ENCODE data around the gene TBC1D8. TPM values are rescaled to one million over a fixed set of nuclear protein-coding genes. Genes with fewer than 3 reads are reported as not detected.

Gene TBC1D8
- total and polyA plus RNA-seq, 9 of the 15 experiments (the other 6 are each of a cell fraction or from before 2014, with no cell fraction given) = 0.36 to 1.3 (median 0.82) TPM

DNA sequence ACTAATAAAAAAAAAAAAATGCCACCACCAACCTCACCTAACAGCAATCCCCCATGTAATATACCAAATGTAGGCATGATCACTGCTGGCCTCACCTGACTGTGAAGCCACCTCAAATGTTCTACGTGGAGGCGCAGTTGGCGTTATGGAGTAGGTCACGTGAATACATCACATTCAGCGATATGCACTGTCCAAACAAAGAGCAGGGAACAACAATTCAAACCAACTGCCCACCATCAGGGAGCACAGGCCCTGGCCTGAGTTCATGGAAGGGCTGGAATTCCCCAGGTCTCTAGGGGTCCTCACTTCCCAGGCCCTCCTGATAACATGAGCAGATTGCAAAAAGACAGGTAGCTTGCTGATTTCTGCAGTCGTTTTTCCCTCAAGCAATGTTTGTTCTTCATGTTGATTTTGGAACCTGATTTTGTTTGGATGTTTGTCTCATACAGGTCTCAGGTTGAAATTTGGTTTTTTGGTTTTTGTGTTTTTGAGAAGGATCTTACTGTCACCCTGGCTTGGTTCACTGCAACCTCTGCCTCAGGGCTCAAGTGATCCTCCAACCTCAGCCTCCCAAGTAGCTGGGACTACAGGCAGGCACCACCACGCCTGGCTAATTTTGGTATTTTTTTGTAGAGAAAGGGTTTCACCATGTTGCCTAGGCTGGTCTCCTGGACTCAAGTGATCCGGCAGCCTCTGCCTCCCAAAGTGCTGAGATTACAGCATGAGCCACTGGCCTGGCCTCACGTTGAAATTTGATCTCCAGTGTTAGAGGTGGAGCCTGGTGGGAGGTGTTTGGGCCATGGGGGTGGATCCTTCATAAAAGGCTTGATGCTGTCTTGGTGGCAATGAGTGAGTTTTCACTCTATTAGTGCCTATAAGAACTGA lies 15.5 kb downstream of the TBC1D8 start:
- 5% methylated on average over 9 of the region's 9 CpGs for WGBS (ENCODE audit: insufficient coverage, low coverage, missing lambda C conversion rate)
- FAIRE-seq (peak; percentile 40), DNase-seq (ENCODE audit: extremely low read depth in 1 of 4, low spot score in 3 of 4) (no peak), ATAC-seq (peak; percentile 65)
- POLR2A ChIA-PET = interaction anchor here (0.6 to 1.0 kb wide), 2 partner anchors 12 to 15 kb away, joined by 3 read pairs; no protein-coding TSS in a partner anchor
- intact Hi-C loops (cut with micrococcal nuclease) (no loop called here), in situ Hi-C loops (cut with MboI) (no loop called here)
- no peak overlapping the region for H2AFZ ChIP-seq (ENCODE audit: low read depth, low read length)
- peaks cover 7 to 30% of the 10 kb centered on the region in 2 experiments for H3K27me3 ChIP-seq (ENCODE audit: control insufficient read depth in 2 of 2, insufficient read depth in 2 of 2, low read length in 2 of 2)
- H3K9me3 ChIP-seq (replicated peaks; ENCODE audit: control insufficient read depth, insufficient read depth, low read depth, low read length) = no peaks in the 10 kb centered on the region
- H3K27ac ChIP-seq (ENCODE audit: extremely low read depth, low read depth, low read length) = no peak overlapping the region
- H3K9ac ChIP-seq (ENCODE audit: insufficient read depth in 1 of 2, low read depth in 2 of 2, low read length in 2 of 2) = no peak overlapping the region
- H3K4me1 ChIP-seq (replicated peaks in 1 of 2; ENCODE audit: control insufficient read depth in 2 of 2, insufficient read depth in 2 of 2, low read length in 2 of 2) = no peaks in the 10 kb centered on the region
- BruUV-seq (replicated peaks) = no TSS peak
- no peaks in the 10 kb centered on the region for H3K9me1 ChIP-seq (ENCODE audit: control insufficient read depth, insufficient read depth, low read length)
- CTCF ChIA-PET (ENCODE audit: low intra/inter-chr PET ratio) = no interaction called here
- no peak overlapping the region for H3K4me2 ChIP-seq (ENCODE audit: insufficient read depth, low read length)
- H4K20me1 ChIP-seq (replicated peaks; ENCODE audit: control insufficient read depth, insufficient read depth, low read length) = no peaks in the 10 kb centered on the region
- no peak overlapping the region for H3K4me3 ChIP-seq
- no peaks in the 10 kb centered on the region for H3K36me3 ChIP-seq (ENCODE audit: control insufficient read depth, insufficient read depth, low read length)
- no peaks in the 10 kb centered on the region for H3K79me2 ChIP-seq (ENCODE audit: control insufficient read depth, insufficient read depth, low read length)
- TF ChIP-seq, protein P1, sequence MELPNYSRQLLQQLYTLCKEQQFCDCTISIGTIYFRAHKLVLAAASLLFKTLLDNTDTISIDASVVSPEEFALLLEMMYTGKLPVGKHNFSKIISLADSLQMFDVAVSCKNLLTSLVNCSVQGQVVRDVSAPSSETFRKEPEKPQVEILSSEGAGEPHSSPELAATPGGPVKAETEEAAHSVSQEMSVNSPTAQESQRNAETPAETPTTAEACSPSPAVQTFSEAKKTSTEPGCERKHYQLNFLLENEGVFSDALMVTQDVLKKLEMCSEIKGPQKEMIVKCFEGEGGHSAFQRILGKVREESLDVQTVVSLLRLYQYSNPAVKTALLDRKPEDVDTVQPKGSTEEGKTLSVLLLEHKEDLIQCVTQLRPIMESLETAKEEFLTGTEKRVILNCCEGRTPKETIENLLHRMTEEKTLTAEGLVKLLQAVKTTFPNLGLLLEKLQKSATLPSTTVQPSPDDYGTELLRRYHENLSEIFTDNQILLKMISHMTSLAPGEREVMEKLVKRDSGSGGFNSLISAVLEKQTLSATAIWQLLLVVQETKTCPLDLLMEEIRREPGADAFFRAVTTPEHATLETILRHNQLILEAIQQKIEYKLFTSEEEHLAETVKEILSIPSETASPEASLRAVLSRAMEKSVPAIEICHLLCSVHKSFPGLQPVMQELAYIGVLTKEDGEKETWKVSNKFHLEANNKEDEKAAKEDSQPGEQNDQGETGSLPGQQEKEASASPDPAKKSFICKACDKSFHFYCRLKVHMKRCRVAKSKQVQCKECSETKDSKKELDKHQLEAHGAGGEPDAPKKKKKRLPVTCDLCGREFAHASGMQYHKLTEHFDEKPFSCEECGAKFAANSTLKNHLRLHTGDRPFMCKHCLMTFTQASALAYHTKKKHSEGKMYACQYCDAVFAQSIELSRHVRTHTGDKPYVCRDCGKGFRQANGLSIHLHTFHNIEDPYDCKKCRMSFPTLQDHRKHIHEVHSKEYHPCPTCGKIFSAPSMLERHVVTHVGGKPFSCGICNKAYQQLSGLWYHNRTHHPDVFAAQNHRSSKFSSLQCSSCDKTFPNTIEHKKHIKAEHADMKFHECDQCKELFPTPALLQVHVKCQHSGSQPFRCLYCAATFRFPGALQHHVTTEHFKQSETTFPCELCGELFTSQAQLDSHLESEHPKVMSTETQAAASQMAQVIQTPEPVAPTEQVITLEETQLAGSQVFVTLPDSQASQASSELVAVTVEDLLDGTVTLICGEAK (IDR thresholded peaks at IDR 0.05) = no peak
- TF ChIP-seq, protein P1 (CRISPR knock-in tag; IDR thresholded peaks at IDR 0.05) = no peak
- no peak for TF ChIP-seq NFE2 (IDR thresholded peaks at IDR 0.05; ENCODE audit: low read depth)
- no peak for TF ChIP-seq ZNF274 (IDR thresholded peaks at IDR 0.05; ENCODE audit: borderline replicate concordance, low read depth, low read length)
- TF ChIP-seq, protein P2, sequence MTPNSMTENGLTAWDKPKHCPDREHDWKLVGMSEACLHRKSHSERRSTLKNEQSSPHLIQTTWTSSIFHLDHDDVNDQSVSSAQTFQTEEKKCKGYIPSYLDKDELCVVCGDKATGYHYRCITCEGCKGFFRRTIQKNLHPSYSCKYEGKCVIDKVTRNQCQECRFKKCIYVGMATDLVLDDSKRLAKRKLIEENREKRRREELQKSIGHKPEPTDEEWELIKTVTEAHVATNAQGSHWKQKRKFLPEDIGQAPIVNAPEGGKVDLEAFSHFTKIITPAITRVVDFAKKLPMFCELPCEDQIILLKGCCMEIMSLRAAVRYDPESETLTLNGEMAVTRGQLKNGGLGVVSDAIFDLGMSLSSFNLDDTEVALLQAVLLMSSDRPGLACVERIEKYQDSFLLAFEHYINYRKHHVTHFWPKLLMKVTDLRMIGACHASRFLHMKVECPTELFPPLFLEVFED (CRISPR knock-in tag; conservative IDR thresholded peaks at IDR 0.05) = no peak
- TF ChIP-seq FOXM1 (IDR thresholded peaks at IDR 0.05; ENCODE audit: low read depth) = no peak
- TF ChIP-seq FOXM1 (CRISPR knock-in tag; IDR thresholded peaks at IDR 0.05; ENCODE audit: low read depth) = no peak
- no peak for TF ChIP-seq ZFX (CRISPR knock-in tag; IDR thresholded peaks at IDR 0.05)
- no peak for TF ChIP-seq ZNF140 (CRISPR knock-in tag; IDR thresholded peaks at IDR 0.05)

All from K562 (cell line).